Embryonic facial prominence (tissue), 1 donor: ENCODE data around the gene PPFIA4.

ENCODE experiments used
- DNase-seq: peaks from one replicate; pipeline ENCODE4 v3.0.0-alpha.2; 2016; ENCODE audit errors: extremely low spot score

The PPFIA4 gene

GRCh38 chr1:203057911-203058675 is 31.8 kb downstream of the PPFIA4 start:
- no peak for DNase-seq

- DNase-seq = no peak
Measured at GRCh38 chr1:203058676-203058935, 32.3 kb downstream of the PPFIA4 start.

GRCh38 chr1:203059485-203059884 is 33.2 kb downstream of the PPFIA4 start:
- DNase-seq = no peak

DNA sequence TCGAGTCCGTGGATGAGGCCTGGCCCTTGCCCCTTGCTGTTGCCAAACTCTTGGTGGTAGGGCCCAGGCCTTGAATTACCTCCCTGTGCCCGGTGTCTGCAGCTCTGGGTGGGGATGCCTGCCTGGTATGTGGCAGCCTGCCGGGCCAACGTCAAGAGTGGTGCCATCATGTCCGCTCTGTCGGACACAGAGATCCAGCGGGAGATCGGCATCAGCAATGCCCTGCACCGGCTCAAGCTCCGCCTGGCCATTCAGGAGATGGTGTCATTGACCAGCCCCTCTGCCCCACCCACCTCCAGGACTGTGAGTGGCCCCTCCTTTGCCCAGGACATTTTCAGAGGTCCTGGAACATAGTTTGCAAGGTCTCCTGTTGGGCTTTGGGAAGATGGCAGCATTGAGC is 33.8 kb downstream of the PPFIA4 start:
- no peak for DNase-seq

GRCh38 chr1:203063287-203063686 is 37.0 kb downstream of the PPFIA4 start:
- no peak for DNase-seq

DNA sequence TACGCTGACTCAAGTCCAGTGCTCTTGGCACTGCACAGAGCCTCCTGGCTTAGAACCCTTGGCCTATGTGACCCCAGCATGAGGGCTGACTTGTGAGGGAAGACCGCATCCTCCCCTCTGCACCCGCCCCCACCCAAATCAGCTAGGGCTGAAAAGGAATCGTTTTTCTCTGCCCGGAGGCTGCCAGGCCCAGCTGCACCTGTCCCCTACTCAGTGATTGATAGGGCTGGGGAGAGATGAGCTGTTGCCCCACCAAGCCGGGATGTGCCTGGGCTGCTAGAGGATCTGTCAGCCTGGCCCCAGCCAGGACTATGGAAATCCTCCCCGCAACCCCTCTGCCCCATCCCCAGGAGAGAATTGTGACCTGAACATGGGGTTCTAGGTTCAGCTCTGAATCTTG is 38.9 kb downstream of the PPFIA4 start:
- DNase-seq = no peak

DNA sequence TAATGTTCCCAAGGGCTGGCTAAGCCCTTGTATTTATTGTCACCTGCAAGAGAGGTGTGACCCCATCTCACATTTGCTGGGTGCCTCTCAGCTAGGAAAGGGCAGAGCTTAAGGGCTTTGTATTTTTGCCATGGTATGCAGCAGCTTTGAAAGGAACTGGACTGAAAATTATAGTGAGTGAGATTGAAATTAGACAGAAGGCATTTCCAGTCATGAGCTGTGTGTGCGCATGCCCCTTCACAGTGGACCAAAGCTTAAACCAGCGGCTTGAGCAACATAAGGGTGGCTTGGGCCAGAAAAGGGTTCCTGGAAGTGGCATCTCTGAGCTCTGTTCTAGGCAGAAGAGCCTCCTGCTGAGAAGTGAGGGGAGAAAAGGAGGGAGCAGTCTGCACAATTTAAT is 39.7 kb downstream of the PPFIA4 start:
- no peak for DNase-seq

DNA sequence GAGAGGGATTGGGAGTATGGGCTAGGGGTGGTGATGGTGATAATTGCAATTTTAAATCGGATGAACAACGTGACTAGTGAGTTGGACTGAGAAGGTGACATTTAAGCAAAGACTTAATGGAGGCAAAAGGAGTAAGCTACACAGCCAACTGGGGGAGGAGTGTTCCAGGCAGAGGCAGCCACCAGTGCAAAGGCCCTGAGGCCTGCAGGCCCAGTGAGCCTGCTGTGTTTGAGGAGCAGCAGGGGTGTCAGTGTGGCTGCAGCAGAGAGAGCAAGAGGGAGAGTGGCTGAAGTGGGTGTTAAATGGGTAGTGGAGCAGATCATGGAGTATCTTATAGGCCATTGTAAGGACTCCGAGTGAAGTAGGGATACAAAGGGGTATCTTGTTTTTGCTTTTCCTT is 40.7 kb downstream of the PPFIA4 start:
- DNase-seq = no peak

GRCh38 chr1:203069030-203069747 is 42.9 kb downstream of the PPFIA4 start:
- no peak for DNase-seq

GRCh38 chr1:203072002-203072602 is 45.8 kb downstream of the PPFIA4 start:
- no peak for DNase-seq

GRCh38 chr1:203072911-203073310 is 46.6 kb downstream of the PPFIA4 start:
- no peak for DNase-seq

DNA sequence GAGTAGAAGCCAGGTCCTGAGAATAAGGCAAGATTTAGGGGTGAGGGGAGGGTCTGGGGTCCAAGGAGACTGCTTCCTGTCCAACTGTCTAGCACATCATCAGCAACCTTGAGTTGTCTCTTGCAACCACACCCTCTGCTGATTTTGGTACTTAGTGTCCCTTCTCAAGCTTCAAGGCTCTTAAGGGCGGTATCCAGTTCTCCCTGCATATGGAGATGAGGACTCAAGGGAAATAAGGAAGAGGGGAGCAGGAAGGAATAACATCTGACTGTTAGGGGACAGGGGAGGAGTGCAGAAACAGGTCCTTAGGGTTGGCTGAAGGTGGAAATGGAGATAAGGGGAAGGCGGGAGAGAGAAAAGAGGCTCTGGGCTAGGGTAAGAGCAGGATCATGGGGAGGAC is 47.2 kb downstream of the PPFIA4 start:
- no peak for DNase-seq

DNA sequence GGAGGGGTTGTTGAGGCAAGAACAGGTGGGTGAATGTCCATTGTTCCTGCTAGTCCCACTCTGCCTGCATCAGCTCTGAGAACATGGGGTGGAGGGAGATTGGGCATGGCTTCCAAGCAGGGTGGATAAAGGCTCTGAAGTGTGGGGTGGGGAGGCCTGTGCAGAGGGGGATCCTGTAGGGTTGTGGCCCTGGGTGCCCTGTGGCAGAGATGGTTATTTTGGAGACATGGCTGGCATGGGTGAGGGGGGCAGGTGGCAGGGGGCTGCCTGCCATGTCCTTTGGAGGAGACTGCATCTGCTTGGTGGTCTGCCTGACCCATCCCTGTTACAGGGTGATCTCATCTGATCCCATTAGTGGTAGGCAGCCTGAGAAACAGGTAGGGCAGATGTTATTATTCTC is 48.3 kb downstream of the PPFIA4 start:
- DNase-seq = no peak

GRCh38 chr1:203075236-203076030 is 49.1 kb downstream of the PPFIA4 start:
- no peak for DNase-seq

- DNase-seq = no peak
Measured at GRCh38 chr1:203076031-203076511, 49.8 kb downstream of the PPFIA4 start.

- DNase-seq = no peak
Measured at GRCh38 chr1:203077367-203077766, 51.1 kb downstream of the PPFIA4 start.

DNA sequence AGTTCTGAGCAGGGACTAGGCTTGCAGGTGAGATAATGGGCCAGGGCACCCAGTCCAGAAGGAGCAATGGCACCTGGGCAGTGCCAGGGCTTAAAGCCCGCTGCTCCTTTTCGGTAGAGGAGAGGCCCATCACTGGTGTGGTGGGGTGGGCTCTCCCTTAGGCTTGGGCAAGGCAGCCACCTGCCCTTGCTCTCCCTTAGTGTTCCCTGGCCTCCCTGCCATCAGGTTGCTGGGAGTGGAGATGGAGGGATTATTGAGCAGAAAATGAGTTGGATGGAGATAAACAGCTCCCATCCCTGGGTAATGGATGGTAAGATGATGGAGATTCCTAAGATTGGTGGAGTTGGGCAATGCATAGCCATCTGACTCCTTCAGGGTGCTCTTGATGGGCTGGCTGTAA is 51.7 kb downstream of the PPFIA4 start:
- no peak for DNase-seq

- DNase-seq = no peak
Measured at GRCh38 chr1:203078478-203078877, 52.2 kb downstream of the PPFIA4 start.

GRCh38 chr1:203080456-203080855 is 54.2 kb downstream of the PPFIA4 start:
- no peak for DNase-seq

DNA sequence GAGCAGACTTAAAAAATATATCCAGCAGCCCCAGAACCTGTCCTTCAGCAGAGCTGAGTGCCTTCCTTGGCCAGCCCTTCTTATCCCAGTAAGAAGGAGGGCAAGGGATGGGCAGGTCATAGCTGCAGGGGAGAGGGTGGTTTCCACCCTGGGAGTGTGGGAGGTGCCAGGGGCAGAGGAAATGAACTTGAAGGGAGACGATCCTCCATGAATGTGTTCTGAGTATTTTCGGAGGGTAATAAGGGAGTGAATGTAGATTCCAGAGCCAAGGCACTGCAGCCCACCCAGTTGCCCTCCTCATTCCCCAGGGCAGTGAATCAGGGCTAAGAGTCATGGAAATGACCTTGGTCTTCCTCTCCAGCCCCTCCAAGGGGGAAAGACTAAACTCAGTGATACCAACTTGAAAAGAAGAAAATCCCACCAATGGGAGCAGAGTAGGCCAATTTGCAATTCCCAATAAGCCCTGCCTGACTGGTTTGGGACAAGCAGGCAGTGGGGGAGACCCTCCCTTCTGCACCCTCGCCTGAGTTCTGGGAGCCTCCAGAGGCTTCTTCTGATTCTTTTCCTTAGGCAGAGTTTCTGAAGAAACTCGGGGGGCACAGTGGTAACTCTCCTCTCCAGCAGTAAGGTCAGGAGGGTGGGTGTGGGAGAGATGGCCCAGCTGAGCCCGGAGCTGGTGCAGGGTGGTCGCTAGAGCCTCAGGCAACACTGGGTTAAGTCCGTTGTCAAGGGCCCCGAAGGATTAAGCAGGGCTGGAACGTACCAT is 55.4 kb downstream of the PPFIA4 start:
- DNase-seq = no peak

DNA sequence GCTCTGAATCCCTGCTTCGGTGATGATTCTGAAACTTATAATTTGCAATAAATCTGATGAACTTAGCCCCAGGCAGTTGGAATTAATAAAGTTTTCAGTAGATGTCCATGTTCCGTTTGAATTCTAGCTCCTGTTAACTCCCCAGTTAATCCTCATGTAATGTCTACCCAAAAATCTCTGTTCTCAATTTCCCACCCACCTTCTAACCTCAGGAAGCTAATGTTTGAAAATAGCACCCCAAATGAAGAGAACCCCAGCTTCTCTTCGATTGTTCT is 55.9 kb downstream of the PPFIA4 start:
- no peak for DNase-seq
